Osteocyte (in vitro differentiated cells): ENCODE results near the gene WFIKKN2. TPM values are rescaled to one million over a fixed set of nuclear protein-coding genes. Genes with fewer than 3 reads are reported as not detected.

Experiments
- DNase-seq: peaks from one replicate; pipeline ENCODE4 v3.0.0; 2021; ENCODE audit warnings: mixed read lengths; ENCODE audit not compliant: unreplicated experiment; ENCODE audit errors: extremely low spot score
- H3K27ac Mint-ChIP-seq: one replicate; pipeline ENCODE4 v1.8.0; 2021; ENCODE audit warnings: mild to moderate bottlenecking, mixed read lengths; ENCODE audit not compliant: unreplicated experiment
- H3K27me3 Mint-ChIP-seq: one replicate; pipeline ENCODE4 v1.8.0; 2021; ENCODE audit warnings: mixed read lengths; ENCODE audit not compliant: unreplicated experiment
- H3K36me3 Mint-ChIP-seq: one replicate; pipeline ENCODE4 v1.8.0; 2021; ENCODE audit warnings: mixed read lengths; ENCODE audit not compliant: unreplicated experiment
- H3K4me1 Mint-ChIP-seq: one replicate; pipeline ENCODE4 v1.8.0; 2021; ENCODE audit warnings: mixed read lengths; ENCODE audit not compliant: unreplicated experiment
- H3K4me3 Mint-ChIP-seq: one replicate; pipeline ENCODE4 v1.8.0; 2021; ENCODE audit warnings: mild to moderate bottlenecking, moderate library complexity, mixed read lengths; ENCODE audit not compliant: unreplicated experiment
- H3K9me3 Mint-ChIP-seq: one replicate; pipeline ENCODE4 v1.8.0; 2021; ENCODE audit warnings: mixed read lengths; ENCODE audit not compliant: unreplicated experiment
- total RNA-seq: library from RNA; stranded (reverse); gene quantifications from 2 replicates; pipeline ENCODE4 v1.2.1, GENCODE V29; 2021
- TF ChIP-seq, protein P1 (sequence below): fragments of 200-600 bp; sonication (generic); IDR thresholded peaks from 2 replicates; pipeline ENCODE4 v1.5.0; 2021; ENCODE audit warnings: antibody characterized with exemption, mild to moderate bottlenecking, moderate library complexity

Gene WFIKKN2
- total RNA-seq, 1 donor from 2014 or later = not detected

DNA sequence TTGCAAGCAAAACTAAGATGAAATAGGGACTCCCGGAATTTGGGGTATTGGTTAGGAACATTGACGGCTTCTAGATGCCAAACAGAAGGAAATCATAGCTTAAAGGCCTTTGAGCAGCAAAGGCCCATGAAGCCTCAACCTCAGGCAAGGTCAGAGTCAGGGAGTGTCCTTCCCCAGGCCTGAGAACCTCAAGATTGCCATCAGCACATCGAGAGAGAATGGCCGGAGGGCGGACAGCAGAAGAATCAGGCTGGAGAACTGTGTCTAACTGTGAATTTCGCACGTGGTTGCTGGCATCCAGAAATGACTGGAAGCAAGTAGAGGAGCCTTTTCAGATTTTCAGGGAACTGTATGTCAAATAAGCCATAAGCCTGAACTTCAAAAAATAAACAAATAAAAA lies 43.3 kb upstream of the WFIKKN2 start:
- no peaks in the 10 kb centered on the region for H3K4me1 Mint-ChIP-seq
- H3K36me3 Mint-ChIP-seq = no peaks in the 10 kb centered on the region
- TF ChIP-seq, protein P1, sequence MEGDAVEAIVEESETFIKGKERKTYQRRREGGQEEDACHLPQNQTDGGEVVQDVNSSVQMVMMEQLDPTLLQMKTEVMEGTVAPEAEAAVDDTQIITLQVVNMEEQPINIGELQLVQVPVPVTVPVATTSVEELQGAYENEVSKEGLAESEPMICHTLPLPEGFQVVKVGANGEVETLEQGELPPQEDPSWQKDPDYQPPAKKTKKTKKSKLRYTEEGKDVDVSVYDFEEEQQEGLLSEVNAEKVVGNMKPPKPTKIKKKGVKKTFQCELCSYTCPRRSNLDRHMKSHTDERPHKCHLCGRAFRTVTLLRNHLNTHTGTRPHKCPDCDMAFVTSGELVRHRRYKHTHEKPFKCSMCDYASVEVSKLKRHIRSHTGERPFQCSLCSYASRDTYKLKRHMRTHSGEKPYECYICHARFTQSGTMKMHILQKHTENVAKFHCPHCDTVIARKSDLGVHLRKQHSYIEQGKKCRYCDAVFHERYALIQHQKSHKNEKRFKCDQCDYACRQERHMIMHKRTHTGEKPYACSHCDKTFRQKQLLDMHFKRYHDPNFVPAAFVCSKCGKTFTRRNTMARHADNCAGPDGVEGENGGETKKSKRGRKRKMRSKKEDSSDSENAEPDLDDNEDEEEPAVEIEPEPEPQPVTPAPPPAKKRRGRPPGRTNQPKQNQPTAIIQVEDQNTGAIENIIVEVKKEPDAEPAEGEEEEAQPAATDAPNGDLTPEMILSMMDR = no peak
- H3K27ac Mint-ChIP-seq = no peak overlapping the region
- no peaks in the 10 kb centered on the region for H3K9me3 Mint-ChIP-seq
- no peaks in the 10 kb centered on the region for H3K27me3 Mint-ChIP-seq
- no peak overlapping the region for H3K4me3 Mint-ChIP-seq
- no peak for DNase-seq

DNA sequence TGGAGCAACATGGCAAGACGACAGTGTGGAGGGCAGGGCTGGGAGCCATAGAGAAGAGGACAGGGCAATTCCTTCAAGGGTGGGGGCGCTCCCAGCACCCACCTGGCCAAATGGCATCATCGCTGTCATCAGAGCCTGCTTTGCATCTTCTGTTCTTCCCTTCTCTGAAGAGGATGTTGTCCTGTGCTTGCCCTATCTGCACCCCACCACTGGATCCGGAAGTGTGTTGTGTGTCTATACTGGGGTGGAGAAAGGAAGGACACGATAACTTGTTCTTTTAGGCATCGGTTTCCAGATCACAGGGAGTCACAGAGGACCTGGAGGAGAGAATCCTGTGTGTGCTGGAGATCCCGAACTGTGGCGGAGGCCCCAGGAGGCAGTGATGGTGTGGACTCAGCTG lies 42.4 kb upstream of the WFIKKN2 start:
- Mint-ChIP-seq H3K4me1 (peaks cover 4% of the 10 kb centered on the region), H3K9me3 (no peaks in the 10 kb centered on the region), H3K4me3 (no peak overlapping the region), H3K27me3 (no peaks in the 10 kb centered on the region), H3K36me3 (no peaks in the 10 kb centered on the region), H3K27ac (no peak overlapping the region)
- TF ChIP-seq, protein P1 = no peak
- no peak for DNase-seq

DNA sequence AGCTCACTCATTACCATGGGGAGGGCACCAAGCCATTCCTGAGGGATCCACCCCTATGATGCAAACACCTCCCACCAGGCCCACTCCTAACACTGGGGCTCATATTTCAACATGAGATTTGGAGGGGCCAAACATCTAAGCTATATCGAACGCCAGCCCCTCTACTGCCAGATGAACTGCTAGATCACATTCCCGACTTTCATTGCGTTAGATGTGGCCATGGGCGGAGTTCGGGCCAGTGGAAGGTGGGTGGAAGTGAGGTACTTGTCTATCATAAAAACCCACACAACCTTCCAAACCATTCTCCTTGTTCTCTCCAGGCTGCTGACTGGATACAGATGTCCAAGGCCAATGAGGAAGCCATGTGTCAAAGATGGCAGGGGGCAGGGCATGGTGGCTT lies 41.0 kb upstream of the WFIKKN2 start:
- Mint-ChIP-seq H3K9me3 (no peaks in the 10 kb centered on the region), H3K27me3 (no peaks in the 10 kb centered on the region), H3K36me3 (no peaks in the 10 kb centered on the region), H3K27ac (no peak overlapping the region), H3K4me1 (peaks cover 4% of the 10 kb centered on the region), H3K4me3 (no peak overlapping the region)
- TF ChIP-seq, protein P1 = no peak
- no peak for DNase-seq

DNA sequence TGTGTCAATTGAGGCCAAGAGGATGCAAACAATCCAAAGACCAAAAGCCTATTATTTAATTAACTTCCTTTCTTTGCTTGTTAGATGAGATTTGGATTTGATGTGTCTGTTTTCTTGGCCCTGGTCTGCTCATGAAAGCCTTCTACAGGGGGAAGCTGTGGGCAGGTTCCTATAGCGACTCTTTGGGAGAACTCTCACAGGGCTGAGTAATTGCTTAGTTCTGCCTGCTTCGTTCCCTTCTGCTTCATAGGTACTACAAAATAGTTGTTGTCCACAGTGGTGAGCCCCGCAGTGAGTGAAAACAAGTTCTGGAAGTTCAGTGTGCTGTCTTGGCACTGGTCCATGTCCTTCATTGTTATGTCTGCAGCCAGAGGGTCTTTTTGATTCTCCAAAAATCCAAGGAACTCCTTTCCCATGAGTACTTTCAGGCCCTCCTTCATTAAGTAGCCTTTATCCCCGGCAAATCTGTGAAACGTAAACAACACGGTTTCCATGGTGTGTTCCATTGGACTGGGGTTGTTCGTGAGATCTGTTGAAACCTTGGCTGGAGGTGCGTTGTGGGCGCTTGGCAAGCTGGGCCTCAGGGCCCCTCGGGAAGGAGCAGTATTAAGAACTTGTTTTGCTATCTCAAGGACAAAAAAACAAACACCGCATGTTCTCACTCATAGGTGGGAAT lies 38.1 kb upstream of the WFIKKN2 start:
- H3K27me3 Mint-ChIP-seq = no peaks in the 10 kb centered on the region
- TF ChIP-seq, protein P1 = no peak
- H3K36me3 Mint-ChIP-seq = no peaks in the 10 kb centered on the region
- peaks cover 4% of the 10 kb centered on the region for H3K4me1 Mint-ChIP-seq
- no peaks in the 10 kb centered on the region for H3K9me3 Mint-ChIP-seq
- H3K27ac Mint-ChIP-seq = no peak overlapping the region
- no peak for DNase-seq
- H3K4me3 Mint-ChIP-seq = no peak overlapping the region

DNA sequence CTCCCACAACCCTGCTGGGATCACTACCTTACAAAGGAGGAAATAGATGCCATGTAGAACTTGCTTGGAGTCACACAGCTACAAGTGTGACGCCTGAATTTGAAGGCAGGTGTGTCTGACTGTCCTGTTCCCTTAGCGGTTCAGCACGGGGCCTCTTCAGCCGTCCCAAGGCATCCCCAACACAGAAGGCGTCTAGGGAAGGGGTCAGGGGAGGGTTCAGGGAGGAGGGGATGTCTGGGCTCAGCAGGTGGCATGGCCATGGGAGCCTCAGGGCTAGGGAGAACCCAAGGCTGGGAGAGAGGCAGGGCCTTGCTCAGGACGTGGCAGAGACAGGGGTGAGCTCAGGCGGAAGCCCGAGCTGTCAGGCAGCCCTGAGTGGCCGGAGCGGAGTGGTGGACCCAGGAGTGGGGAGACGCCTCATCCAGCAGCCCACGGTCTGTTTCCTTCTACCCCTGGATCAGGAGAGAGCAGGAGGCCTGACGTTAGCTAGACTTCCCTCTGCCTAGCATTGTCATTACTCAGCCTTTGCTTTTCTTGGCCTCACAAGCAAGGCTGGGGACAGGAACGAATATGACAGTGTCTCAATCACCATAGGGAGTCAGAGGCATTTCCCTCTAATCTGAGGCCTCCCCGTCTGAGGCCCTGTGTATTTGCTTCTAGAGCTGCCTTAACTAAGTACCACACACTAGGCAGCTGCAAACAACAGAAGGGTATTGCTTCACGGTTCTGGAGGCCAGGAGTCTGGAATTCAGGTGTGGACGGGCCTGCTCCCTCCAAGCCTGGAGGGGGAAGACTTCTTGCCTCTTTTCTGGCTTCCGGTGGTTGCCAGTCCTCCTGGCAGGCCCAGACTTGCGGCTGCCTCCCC lies 36.7 kb upstream of the WFIKKN2 start:
- Mint-ChIP-seq H3K27ac (no peak overlapping the region), H3K4me3 (no peak overlapping the region), H3K4me1 (peaks cover 4% of the 10 kb centered on the region), H3K27me3 (no peaks in the 10 kb centered on the region), H3K9me3 (no peaks in the 10 kb centered on the region), H3K36me3 (no peaks in the 10 kb centered on the region)
- no peak for DNase-seq
- TF ChIP-seq, protein P1 = no peak
